ENCODE measurements around the gene TIMM50. TPM values are rescaled to one million over a fixed set of nuclear protein-coding genes. Genes with fewer than 3 reads are reported as not detected.

TIMM50 gene
- total RNA-seq, 1 donor from 2014 or later: 65.3 TPM

DNA sequence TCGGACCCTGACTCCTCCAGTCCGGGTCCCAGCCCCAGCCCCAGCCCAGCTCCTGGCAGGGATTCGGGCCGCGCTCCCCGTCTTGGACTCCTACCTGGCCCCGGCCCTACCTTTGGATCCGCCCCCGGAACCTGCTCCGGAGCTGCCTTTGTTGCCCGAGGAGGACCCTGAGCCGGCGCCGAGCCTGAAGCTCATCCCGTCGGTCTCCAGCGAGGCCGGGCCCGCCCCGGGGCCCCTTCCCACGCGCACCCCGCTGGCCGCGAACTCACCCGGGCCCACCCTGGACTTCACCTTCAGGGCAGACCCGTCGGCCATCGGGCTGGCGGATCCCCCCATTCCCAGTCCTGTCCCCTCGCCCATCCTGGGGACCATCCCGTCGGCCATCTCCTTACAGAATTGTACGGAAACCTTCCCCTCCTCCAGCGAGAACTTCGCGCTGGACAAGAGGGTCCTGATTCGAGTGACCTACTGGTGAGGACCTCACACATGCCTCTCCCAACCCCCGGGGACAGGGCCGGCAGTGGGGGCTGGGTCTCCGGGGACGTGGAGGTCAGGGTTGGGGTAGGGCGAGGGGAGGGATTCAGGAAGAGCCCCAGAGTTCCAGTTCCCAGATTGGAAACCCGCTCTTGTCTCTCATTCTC, 35.0 kb downstream of the TIMM50 start:
- intact Hi-C loops (cut with DNase I): no loop called here
- Histone ChIP-seq H3K4me3 (peak overlapping the region; percentile 29 to 42), H3K27ac (no peak overlapping the region), H3K36me3 (no peaks in the 10 kb centered on the region), H3K27me3 (no peaks in the 10 kb centered on the region), H3K9me3 (no peaks in the 10 kb centered on the region), H3K4me1 (peaks cover 12% of the 10 kb centered on the region)
- TF ChIP-seq, protein P1, sequence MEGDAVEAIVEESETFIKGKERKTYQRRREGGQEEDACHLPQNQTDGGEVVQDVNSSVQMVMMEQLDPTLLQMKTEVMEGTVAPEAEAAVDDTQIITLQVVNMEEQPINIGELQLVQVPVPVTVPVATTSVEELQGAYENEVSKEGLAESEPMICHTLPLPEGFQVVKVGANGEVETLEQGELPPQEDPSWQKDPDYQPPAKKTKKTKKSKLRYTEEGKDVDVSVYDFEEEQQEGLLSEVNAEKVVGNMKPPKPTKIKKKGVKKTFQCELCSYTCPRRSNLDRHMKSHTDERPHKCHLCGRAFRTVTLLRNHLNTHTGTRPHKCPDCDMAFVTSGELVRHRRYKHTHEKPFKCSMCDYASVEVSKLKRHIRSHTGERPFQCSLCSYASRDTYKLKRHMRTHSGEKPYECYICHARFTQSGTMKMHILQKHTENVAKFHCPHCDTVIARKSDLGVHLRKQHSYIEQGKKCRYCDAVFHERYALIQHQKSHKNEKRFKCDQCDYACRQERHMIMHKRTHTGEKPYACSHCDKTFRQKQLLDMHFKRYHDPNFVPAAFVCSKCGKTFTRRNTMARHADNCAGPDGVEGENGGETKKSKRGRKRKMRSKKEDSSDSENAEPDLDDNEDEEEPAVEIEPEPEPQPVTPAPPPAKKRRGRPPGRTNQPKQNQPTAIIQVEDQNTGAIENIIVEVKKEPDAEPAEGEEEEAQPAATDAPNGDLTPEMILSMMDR (IDR thresholded peaks at IDR 0.05): no peak
- TF ChIP-seq POLR2A (IDR thresholded peaks at IDR 0.05) (no peak), POLR2AphosphoS5 (IDR thresholded peaks at IDR 0.05; ENCODE audit: insufficient read depth in 1 of 2, low read depth in 1 of 2) (no peak)
- DNase-seq (ENCODE audit: extremely low spot score in 2 of 2): no peak

DNA sequence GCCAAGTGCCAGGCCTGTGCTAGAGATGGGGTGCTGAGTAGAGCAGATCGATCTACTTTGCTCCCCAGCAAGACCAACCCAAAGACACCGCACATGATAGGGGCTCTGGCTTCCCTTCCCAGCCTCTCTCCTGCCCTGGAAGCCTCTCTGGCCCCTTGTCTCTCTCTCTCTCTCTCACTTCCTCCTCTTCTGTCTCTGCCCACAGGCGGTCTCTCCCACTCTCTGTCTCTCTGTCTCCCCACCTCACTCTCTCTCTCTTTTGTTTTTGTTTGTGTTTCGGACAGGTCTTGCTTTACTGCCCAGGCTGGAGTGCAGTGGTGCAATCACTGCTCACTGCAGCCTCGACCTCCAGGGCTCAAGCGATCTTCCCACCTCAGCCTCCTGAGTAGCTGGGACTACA, 35.6 kb downstream of the TIMM50 start:
- H3K4me3 ChIP-seq: peak overlapping the region in 1 of 2 donors; percentile 42
- no peaks in the 10 kb centered on the region for H3K36me3 ChIP-seq
- TF ChIP-seq POLR2AphosphoS5 (IDR thresholded peaks at IDR 0.05; ENCODE audit: insufficient read depth in 1 of 2, low read depth in 1 of 2) (no peak), POLR2A (IDR thresholded peaks at IDR 0.05) (no peak)
- TF ChIP-seq, protein P1 (IDR thresholded peaks at IDR 0.05): no peak

DNA sequence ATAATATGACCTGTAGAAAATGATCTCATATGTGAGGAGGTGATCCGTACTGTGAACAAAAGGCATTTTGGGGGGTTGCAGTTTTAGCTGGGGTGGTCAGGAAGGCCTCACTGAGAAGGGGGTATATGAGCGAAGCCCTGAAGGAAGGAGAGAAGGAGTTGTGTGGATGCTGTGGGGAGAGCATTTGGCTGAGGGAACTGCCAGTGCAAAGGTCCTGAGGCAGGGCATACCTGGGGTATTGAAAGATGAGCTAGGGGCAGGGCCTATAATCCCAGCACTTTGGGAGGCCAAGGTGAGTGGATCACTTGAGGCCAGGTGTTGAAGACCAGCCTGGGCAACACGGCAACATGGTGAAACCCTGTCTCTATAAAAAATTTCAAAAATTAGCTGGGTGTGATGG, 36.8 kb downstream of the TIMM50 start:
- Histone ChIP-seq H3K27ac (no peak overlapping the region), H3K27me3 (no peaks in the 10 kb centered on the region), H3K4me3 (no peak overlapping the region), H3K36me3 (no peaks in the 10 kb centered on the region), H3K9me3 (no peaks in the 10 kb centered on the region), H3K4me1 (peaks cover 12% of the 10 kb centered on the region)
- TF ChIP-seq POLR2AphosphoS5 (IDR thresholded peaks at IDR 0.05; ENCODE audit: insufficient read depth in 1 of 2, low read depth in 1 of 2) (no peak), POLR2A (IDR thresholded peaks at IDR 0.05) (no peak)
- TF ChIP-seq, protein P1 (IDR thresholded peaks at IDR 0.05): no peak
- intact Hi-C loops (cut with DNase I): no loop called here
- no peak for DNase-seq (ENCODE audit: extremely low spot score in 2 of 2)

More for the DNA sequence above, 35.6 kb downstream of the TIMM50 start:
- DNase-seq (ENCODE audit: extremely low spot score in 2 of 2): no peak
- Histone ChIP-seq H3K27ac (no peak overlapping the region), H3K27me3 (no peaks in the 10 kb centered on the region), H3K9me3 (no peaks in the 10 kb centered on the region), H3K4me1 (peaks cover 12% of the 10 kb centered on the region)
- intact Hi-C loops (cut with DNase I): no loop called here

DNA sequence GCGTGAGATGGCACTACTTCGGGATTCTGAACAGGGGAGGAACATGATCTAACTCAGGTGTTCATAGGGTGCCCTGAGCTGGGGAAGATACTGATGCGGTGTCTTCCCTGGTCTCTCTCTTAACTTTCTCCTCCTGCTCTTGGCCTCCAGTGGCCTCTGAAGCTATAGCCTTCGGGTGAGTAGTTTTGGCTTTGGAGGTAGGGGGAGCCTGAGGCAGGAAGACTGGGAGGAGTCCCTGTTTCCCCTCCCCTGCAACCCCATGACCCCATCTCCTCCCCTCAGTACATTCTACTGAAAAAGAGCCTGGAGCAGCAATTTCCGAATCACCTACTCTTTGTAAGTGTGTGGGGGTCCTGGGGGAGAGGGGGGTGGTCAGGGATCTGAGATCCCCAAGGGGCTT, 37.8 kb downstream of the TIMM50 start:
- H3K9me3 ChIP-seq: no peaks in the 10 kb centered on the region
- no peak for TF ChIP-seq POLR2AphosphoS5 (IDR thresholded peaks at IDR 0.05; ENCODE audit: insufficient read depth in 1 of 2, low read depth in 1 of 2)
- no peak for TF ChIP-seq POLR2A (IDR thresholded peaks at IDR 0.05)
- TF ChIP-seq, protein P1 (IDR thresholded peaks at IDR 0.05): no peak
- no peaks in the 10 kb centered on the region for H3K27me3 ChIP-seq
- no peaks in the 10 kb centered on the region for H3K36me3 ChIP-seq
- peaks cover 12% of the 10 kb centered on the region for H3K4me1 ChIP-seq
- H3K27ac ChIP-seq: no peak overlapping the region
- intact Hi-C loops (cut with DNase I): no loop called here
- H3K4me3 ChIP-seq: no peak overlapping the region
- DNase-seq (ENCODE audit: extremely low spot score in 2 of 2): no peak

DNA sequence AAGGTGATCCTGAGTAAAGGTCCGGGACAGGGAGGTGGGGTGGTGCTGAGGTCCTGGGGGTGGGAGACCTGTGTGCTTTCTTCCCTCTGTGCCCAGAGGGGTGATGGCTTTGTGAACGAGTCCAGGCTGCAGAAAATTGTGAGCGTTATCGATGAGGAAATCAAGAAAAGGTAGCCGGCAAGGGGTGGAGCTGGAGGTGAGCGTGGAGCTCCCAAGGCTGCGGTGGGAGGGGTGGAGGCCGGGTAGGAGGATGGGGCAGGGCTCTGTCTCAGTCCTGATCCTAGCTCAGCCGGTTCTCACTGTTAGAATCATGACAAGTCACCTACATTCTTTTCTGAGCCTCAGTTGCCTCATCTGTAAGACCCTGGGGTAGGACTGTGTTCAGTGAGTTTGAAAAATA, 38.3 kb downstream of the TIMM50 start:
- H3K36me3 ChIP-seq: no peaks in the 10 kb centered on the region
- no peak overlapping the region for H3K4me3 ChIP-seq
- H3K9me3 ChIP-seq: no peaks in the 10 kb centered on the region
- peaks cover 12% of the 10 kb centered on the region for H3K4me1 ChIP-seq
- no peaks in the 10 kb centered on the region for H3K27me3 ChIP-seq
- TF ChIP-seq POLR2AphosphoS5 (IDR thresholded peaks at IDR 0.05; ENCODE audit: insufficient read depth in 1 of 2, low read depth in 1 of 2): no peak
- TF ChIP-seq POLR2A (IDR thresholded peaks at IDR 0.05): no peak
- TF ChIP-seq, protein P1 (IDR thresholded peaks at IDR 0.05): no peak
- no peak for DNase-seq (ENCODE audit: extremely low spot score in 2 of 2)
- no peak overlapping the region for H3K27ac ChIP-seq
- intact Hi-C loops (cut with DNase I): no loop called here

All from vagina (tissue), 2 donors.